Activated naive CD4-positive, alpha-beta T cell treated with anti-CD3 and anti-CD28 coated beads, Interleukin-2, amount 50 U/mL, for 72 hours (primary cell): Measurements from ENCODE around the gene CPTP. TPM values are rescaled to one million over a fixed set of nuclear protein-coding genes. Genes with fewer than 3 reads are reported as not detected.

Source experiments
- ATAC-seq, 2 donors: fragments of 150-1000 bp; cut with Tn5 transposase; 2 replicates each; pipeline ENCODE4 v1.10.0; 2021; ENCODE audit warnings: mild to moderate bottlenecking in 2 of 2, moderate library complexity in 2 of 2
- DNase-seq, 2 donors: peaks; one replicate each; pipeline ENCODE4 v3.0.0; 2021 to 2022; ENCODE audit warnings: low spot score in 2 of 2
- H3K27ac Mint-ChIP-seq, 2 donors: one replicate each; pipeline ENCODE4 v1.8.0; 2022; ENCODE audit warnings: mild to moderate bottlenecking in 2 of 2, mixed read lengths in 2 of 2
- H3K36me3 Mint-ChIP-seq, 2 donors: one replicate each; pipeline ENCODE4 v1.8.0; 2022; ENCODE audit warnings: mixed read lengths in 2 of 2
- H3K9me3 Mint-ChIP-seq, 2 donors: one replicate each; pipeline ENCODE4 v1.8.0; 2022; ENCODE audit warnings: mixed read lengths in 2 of 2
- total RNA-seq, 2 donors: library from RNA; stranded (reverse); gene quantifications; one replicate each; pipeline ENCODE4 v1.2.3, GENCODE V29; 2022

CPTP gene
- total RNA-seq, 2 donors from 2014 or later = 9.8 to 12.2 TPM

DNA sequence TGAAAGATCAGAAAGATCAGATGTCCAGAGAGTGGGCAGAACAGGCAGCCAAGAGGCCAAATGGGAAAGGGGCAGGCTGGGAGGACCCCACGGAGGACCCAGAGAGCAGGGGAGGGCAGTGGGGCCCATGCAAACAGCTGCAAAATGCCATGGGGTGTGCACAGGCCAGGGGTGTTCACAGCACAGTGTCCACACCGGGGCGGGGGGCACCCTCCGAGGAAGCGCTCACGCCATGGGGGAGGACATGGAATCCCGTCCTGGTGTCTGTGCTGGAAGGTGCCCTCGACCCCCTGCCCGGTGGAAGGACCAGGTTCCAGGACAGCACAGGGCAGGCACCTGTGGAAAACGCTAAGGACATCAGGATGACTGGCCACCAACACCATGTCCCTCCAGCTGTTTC, 1.6 kb upstream of the CPTP start:
- peaks cover 0 to 7% of the 10 kb centered on the region in 2 donors for H3K36me3 Mint-ChIP-seq
- ATAC-seq (no peak), DNase-seq (no peak)
- peak overlapping the region; percentile 87 to 96 for H3K27ac Mint-ChIP-seq
- H3K9me3 Mint-ChIP-seq = no peaks in the 10 kb centered on the region

DNA sequence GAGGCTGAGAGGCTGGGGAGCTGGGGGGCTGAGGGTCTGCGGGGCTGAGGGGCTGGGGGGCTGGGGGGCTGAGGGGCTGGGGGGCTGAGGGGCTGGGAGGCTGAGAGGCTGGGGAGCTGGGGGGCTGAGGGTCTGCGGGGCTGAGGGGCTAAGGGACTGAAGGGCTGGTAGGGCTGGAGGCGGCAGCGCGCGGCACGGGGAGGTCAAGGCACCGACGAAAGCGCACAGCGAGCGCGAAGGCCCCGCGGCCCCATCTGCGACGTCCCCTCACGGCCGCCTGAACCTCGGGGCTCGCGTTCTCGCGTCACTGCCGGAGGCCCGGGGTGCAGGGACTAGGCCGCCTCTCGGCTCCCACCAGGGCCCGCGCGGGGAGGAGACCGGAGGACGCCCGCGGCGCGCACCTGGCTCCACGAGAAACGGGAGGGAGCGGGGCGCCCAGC, 498 bp upstream of the CPTP start:
- ATAC-seq (peak in 1 of 2 donors; percentile 36), DNase-seq (no peak)
- Mint-ChIP-seq H3K36me3 (peaks cover 0 to 7% of the 10 kb centered on the region in 2 donors), H3K9me3 (no peaks in the 10 kb centered on the region), H3K27ac (peak overlapping the region in 1 of 2 donors; percentile 87)

DNA sequence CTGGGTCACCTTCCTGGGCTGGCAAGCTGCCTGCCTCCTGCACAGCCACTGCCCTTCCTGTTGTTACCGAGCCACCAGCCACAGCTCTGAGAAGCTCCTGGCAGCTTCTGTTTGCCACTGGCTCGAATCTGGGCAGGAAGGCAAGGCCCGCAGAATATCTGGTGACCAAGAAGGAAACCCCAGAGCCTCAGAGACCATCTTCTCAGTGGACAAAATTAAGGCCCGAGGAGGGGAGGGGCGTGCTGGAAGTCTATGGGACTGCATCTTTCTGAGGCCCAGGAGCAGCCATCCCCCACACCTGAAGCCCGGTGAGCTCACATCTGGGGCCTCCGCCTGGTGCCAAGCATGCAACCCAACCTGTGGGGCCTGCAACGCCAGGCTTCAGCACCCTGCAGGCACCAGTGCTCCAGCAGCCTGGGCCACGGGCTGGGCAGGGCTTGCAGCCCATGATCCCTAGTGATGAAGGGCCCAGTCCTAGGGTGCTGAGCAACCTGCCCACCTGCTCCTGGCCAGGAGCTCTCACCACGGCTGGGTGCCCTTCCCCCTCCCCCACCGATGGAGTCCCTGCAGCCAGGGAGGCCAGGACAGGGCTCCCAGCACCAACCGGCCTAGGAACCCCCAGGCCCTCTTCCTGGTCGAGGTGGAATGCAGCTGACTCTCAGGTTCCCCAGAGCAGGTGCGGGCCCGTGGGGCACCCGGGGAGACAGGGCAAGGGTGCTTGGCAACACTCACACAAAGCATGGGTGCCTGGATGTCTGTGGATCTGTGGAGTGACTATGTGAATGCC, 879 bp downstream of the CPTP start:
- Mint-ChIP-seq H3K36me3 (peaks cover 0 to 7% of the 10 kb centered on the region in 2 donors), H3K9me3 (peaks cover 5 to 6% of the 10 kb centered on the region in 2 donors), H3K27ac (peak overlapping the region; percentile 72 to 87)
- ATAC-seq = no peak
- DNase-seq = no peak

DNA sequence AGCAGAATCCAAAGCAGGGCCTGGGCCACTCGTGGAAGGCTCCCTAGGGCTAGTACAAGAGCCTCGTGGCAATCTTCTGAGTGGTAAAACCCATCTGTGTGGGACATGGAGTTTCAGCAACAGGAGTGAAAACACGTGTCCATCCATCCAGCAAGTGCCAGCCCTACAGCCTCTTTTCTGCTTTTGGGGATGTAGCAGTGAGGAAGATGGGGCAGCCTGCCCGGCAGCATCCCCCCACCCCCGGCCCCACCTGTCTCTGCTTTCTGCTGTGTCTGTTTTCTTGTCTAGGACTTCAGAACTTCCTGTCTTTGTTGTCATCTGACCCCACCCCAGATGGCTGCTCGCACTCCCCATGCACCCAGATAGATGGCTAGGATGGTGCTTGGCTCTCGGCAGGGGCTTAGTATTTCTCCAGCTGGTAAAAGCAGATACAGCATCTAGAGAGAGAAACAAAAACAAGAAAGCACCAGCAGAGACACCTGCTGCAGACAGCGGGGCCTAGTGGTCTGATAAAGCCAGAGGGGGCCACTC, 1.5 kb downstream of the CPTP start:
- DNase-seq (no peak), ATAC-seq (no peak)
- peaks cover 5 to 6% of the 10 kb centered on the region in 2 donors for H3K9me3 Mint-ChIP-seq
- peak overlapping the region; percentile 72 to 87 for H3K27ac Mint-ChIP-seq
- H3K36me3 Mint-ChIP-seq = peaks cover 0 to 7% of the 10 kb centered on the region in 2 donors

DNA sequence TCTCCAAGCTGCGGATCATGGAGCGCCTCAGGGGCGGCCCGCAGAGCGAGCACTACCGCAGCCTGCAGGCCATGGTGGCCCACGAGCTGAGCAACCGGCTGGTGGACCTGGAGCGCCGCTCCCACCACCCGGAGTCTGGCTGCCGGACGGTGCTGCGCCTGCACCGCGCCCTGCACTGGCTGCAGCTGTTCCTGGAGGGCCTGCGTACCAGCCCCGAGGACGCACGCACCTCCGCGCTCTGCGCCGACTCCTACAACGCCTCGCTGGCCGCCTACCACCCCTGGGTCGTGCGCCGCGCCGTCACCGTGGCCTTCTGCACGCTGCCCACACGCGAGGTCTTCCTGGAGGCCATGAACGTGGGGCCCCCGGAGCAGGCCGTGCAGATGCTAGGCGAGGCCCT, 2.7 kb downstream of the CPTP start:
- H3K36me3 Mint-ChIP-seq = peaks cover 0 to 7% of the 10 kb centered on the region in 2 donors
- H3K9me3 Mint-ChIP-seq = peaks cover 5 to 6% of the 10 kb centered on the region in 2 donors
- ATAC-seq (no peak), DNase-seq (no peak)
- no peak overlapping the region for H3K27ac Mint-ChIP-seq

DNA sequence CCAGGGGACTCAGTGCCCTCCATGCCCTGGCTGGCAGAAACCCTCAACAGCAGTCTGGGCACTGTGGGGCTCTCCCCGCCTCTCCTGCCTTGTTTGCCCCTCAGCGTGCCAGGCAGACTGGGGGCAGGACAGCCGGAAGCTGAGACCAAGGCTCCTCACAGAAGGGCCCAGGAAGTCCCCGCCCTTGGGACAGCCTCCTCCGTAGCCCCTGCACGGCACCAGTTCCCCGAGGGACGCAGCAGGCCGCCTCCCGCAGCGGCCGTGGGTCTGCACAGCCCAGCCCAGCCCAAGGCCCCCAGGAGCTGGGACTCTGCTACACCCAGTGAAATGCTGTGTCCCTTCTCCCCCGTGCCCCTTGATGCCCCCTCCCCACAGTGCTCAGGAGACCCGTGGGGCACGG, 3.7 kb downstream of the CPTP start:
- no peak for DNase-seq
- H3K27ac Mint-ChIP-seq = no peak overlapping the region
- peaks cover 0 to 6% of the 10 kb centered on the region in 2 donors for H3K36me3 Mint-ChIP-seq

DNA sequence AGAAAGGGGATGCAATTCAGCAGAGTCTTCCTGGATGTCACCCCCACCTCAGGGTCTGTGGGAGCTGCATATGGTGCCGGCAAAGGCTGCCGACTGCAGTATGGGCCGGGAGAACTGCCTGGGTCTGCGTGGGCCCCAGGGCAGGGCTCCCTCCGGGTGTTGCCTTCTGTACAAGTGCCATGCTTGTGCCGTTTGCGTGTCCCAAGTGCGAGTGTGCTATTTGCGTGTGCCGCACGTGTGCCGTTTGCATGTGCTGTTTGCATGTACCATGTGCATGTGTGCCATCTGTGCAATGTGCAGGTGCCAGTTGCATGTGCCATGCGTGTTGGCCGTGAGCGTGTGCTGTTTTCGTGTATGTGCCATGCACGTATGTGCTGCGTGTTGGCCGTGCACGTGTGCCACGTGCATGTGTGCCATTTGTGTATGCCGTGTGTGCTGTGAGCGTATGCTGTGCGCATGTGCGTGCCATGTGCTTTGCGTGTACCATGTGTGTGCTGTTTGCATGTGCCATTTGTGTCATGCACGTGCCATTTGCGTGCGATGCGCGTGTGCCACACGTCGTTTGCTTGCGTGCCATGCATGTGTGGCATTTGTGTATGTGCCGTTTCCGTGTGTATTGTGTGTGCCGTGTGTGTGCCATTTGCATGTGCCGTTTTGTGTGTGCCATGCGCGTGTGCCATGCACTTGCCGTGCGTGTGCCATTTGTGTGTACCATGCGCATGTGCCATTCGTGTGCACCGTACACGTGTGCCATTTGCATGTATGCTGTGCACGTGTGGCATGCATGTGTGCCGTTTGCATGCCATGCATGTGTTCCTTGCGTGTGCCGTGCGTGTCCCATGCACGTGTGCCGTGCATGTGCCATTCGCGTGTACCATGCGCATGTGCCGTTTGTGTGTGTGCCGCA, 5.0 kb downstream of the CPTP start:
- DNase-seq = no peak
- no peak for ATAC-seq
- H3K9me3 Mint-ChIP-seq = peaks cover 5 to 6% of the 10 kb centered on the region in 2 donors
- H3K27ac Mint-ChIP-seq = peak overlapping the region in 1 of 2 donors; percentile 79
- no peaks in the 10 kb centered on the region for H3K36me3 Mint-ChIP-seq

More for the DNA sequence above, 3.7 kb downstream of the CPTP start:
- peaks cover 5 to 6% of the 10 kb centered on the region in 2 donors for H3K9me3 Mint-ChIP-seq
- no peak for ATAC-seq

DNA sequence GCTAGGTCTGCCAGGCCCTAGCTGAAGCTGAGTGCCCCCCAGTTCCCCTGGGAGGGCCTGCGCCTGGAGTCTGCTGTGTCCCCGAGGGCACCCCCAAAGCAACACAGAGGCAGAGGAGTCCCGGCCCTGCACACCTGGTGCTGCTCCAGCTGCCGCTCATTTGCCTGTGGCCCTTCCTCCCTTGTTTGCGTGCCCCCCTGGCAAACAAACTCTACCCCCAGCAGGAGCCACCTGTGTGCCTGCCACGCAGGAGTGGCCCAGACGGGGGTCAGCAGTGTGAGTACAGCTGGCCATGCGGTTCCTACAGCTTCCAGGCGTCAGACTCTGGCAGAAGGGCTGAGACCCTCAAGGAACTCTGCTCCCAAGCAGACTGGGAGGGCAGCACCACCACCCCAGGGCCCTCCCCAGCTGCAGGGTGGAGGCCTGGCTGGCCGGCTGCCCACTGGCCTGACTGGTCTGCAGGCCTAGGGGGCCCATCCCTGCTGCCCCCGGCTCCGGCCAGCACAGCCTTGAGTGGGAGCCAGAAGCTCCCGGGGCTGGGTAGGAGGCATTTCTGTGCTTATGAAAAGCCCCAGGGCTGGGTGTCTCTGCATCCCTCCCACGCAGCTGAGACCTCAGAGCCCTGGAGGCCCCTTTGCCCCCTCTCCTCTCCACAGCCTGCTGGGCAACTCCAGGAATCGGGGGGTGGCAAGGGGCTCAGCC, 5.9 kb downstream of the CPTP start:
- DNase-seq (no peak), ATAC-seq (no peak)
- peaks cover 5 to 6% of the 10 kb centered on the region in 2 donors for H3K9me3 Mint-ChIP-seq
- no peaks in the 10 kb centered on the region for H3K36me3 Mint-ChIP-seq
- peak overlapping the region in 1 of 2 donors; percentile 60 for H3K27ac Mint-ChIP-seq

DNA sequence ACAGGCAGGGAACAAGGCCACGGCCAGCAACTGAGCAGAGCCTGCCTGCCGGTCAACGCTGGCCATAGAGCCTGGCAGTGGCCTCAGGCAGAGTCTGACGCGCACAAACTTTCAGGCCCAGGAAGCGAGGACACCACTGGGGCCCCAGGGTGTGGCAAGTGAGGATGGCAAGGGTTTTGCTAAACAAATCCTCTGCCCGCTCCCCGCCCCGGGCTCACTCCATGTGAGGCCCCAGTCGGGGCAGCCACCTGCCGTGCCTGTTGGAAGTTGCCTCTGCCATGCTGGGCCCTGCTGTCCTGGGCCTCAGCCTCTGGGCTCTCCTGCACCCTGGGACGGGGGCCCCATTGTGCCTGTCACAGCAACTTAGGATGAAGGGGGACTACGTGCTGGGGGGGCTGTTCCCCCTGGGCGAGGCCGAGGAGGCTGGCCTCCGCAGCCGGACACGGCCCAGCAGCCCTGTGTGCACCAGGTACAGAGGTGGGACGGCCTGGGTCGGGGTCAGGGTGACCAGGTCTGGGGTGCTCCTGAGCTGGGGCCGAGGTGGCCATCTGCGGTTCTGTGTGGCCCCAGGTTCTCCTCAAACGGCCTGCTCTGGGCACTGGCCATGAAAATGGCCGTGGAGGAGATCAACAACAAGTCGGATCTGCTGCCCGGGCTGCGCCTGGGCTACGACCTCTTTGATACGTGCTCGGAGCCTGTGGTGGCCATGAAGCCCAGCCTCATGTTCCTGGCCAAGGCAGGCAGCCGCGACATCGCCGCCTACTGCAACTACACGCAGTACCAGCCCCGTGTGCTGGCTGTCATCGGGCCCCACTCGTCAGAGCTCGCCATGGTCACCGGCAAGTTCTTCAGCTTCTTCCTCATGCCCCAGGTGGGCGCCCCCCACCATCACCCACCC, 6.7 kb downstream of the CPTP start, which contains the start of gene TAS1R3:
TSS of gene TAS1R3 (plus strand) at position 213 of the 898 bp plus-strand sequence. CDS start at position 279, 66 bp downstream.
- peak in 1 of 2 donors; percentile 9 for ATAC-seq
- H3K27ac Mint-ChIP-seq = peak within 1 kb of the TSS in 1 of 2 donors; percentile 60

DNA sequence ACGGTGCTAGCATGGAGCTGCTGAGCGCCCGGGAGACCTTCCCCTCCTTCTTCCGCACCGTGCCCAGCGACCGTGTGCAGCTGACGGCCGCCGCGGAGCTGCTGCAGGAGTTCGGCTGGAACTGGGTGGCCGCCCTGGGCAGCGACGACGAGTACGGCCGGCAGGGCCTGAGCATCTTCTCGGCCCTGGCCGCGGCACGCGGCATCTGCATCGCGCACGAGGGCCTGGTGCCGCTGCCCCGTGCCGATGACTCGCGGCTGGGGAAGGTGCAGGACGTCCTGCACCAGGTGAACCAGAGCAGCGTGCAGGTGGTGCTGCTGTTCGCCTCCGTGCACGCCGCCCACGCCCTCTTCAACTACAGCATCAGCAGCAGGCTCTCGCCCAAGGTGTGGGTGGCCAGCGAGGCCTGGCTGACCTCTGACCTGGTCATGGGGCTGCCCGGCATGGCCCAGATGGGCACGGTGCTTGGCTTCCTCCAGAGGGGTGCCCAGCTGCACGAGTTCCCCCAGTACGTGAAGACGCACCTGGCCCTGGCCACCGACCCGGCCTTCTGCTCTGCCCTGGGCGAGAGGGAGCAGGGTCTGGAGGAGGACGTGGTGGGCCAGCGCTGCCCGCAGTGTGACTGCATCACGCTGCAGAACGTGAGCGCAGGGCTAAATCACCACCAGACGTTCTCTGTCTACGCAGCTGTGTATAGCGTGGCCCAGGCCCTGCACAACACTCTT, 7.6 kb downstream of the CPTP start:
- ATAC-seq (peak in 1 of 2 donors; percentile 5), DNase-seq (no peak)
- H3K27ac Mint-ChIP-seq = no peak overlapping the region
- no peaks in the 10 kb centered on the region for H3K36me3 Mint-ChIP-seq
- peaks cover 5 to 6% of the 10 kb centered on the region in 2 donors for H3K9me3 Mint-ChIP-seq

More for the DNA sequence above, 6.7 kb downstream of the CPTP start, which contains the start of gene TAS1R3:
- Mint-ChIP-seq H3K36me3 (no peaks in the 10 kb centered on the region), H3K9me3 (peaks cover 5 to 6% of the 10 kb centered on the region in 2 donors)
- no peak for DNase-seq

DNA sequence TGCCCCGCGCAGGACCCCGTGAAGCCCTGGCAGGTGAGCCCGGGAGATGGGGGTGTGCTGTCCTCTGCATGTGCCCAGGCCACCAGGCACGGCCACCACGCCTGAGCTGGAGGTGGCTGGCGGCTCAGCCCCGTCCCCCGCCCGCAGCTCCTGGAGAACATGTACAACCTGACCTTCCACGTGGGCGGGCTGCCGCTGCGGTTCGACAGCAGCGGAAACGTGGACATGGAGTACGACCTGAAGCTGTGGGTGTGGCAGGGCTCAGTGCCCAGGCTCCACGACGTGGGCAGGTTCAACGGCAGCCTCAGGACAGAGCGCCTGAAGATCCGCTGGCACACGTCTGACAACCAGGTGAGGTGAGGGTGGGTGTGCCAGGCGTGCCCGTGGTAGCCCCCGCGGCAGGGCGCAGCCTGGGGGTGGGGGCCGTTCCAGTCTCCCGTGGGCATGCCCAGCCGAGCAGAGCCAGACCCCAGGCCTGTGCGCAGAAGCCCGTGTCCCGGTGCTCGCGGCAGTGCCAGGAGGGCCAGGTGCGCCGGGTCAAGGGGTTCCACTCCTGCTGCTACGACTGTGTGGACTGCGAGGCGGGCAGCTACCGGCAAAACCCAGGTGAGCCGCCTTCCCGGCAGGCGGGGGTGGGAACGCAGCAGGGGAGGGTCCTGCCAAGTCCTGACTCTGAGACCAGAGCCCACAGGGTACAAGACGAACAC, 8.3 kb downstream of the CPTP start:
- no peak overlapping the region for H3K27ac Mint-ChIP-seq

DNA sequence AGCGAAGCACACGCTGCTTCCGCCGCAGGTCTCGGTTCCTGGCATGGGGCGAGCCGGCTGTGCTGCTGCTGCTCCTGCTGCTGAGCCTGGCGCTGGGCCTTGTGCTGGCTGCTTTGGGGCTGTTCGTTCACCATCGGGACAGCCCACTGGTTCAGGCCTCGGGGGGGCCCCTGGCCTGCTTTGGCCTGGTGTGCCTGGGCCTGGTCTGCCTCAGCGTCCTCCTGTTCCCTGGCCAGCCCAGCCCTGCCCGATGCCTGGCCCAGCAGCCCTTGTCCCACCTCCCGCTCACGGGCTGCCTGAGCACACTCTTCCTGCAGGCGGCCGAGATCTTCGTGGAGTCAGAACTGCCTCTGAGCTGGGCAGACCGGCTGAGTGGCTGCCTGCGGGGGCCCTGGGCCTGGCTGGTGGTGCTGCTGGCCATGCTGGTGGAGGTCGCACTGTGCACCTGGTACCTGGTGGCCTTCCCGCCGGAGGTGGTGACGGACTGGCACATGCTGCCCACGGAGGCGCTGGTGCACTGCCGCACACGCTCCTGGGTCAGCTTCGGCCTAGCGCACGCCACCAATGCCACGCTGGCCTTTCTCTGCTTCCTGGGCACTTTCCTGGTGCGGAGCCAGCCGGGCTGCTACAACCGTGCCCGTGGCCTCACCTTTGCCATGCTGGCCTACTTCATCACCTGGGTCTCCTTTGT, 9.1 kb downstream of the CPTP start:
- Mint-ChIP-seq H3K36me3 (no peaks in the 10 kb centered on the region), H3K9me3 (peaks cover 5 to 6% of the 10 kb centered on the region in 2 donors), H3K27ac (no peak overlapping the region)
- ATAC-seq (no peak), DNase-seq (no peak)

More for the DNA sequence above, 8.3 kb downstream of the CPTP start:
- no peaks in the 10 kb centered on the region for H3K36me3 Mint-ChIP-seq
- ATAC-seq (peak in 1 of 2 donors; percentile 8), DNase-seq (no peak)
- H3K9me3 Mint-ChIP-seq = peaks cover 5 to 6% of the 10 kb centered on the region in 2 donors

DNA sequence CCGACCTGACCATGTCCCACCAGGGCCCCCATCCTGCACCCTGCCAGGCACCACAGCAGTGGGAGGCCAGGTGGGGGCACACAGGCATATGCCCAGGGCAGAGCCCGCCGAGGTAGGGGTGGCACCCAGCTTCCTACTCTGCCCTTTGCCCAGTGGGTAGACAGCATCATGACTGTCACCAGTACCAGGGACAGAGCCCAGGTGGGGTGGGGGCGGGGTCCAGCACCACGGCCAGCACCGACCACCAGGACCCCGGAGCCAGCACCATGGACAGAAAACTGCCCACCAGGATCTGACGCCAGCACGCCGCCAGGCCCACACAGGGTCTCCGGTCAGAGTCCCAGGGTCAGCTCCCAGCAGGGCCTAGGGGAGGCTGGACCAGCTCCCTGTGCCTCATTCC, 10.2 kb downstream of the CPTP start:
- DNase-seq (no peak), ATAC-seq (no peak)
- no peaks in the 10 kb centered on the region for H3K36me3 Mint-ChIP-seq
- H3K27ac Mint-ChIP-seq = no peak overlapping the region
- peaks cover 2 to 3% of the 10 kb centered on the region in 2 donors for H3K9me3 Mint-ChIP-seq

DNA sequence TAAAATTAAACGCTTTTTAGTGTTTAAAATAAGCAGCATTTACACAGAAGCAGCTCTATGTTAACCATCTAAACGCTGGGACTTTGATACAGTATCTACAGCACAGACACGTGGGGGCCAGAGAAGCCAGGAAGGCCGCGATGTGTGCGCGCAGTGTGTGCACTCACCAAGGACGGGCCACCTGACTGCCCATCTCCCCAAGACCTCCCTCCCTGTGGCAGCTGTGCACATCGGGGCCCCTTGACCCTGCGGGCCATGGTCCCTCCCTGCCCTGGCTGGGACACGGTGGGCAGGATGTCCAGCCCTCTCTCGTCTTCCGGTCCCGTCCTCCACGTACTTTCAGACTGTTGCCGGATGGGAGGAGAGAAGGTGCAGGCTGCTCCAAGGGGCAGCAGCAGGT, 10.7 kb downstream of the CPTP start:
- H3K36me3 Mint-ChIP-seq = no peaks in the 10 kb centered on the region
- H3K27ac Mint-ChIP-seq = no peak overlapping the region
- ATAC-seq = no peak
- DNase-seq = no peak
- no peaks in the 10 kb centered on the region for H3K9me3 Mint-ChIP-seq
